HepG2 (cell line): Measurements from ENCODE around the gene SH2D6. TPM values are rescaled to one million over a fixed set of nuclear protein-coding genes. Genes with fewer than 3 reads are reported as not detected.
A peak's percentile ranks its signal among the peaks of the same experiment; 100 is the strongest.

ENCODE experiments used
- ARHGAP35 ChIP-seq: sonication (generic); formaldehyde crosslinking; IDR thresholded peaks from 2 replicates; pipeline ENCODE4 v1.9.0; 2022; ENCODE audit warnings: mild to moderate bottlenecking, inconsistent platforms, moderate library complexity, missing genetic modification reagents, borderline replicate concordance
- ATF2 ChIP-seq: sonication (generic); formaldehyde crosslinking; IDR thresholded peaks from 2 replicates; pipeline ENCODE4 v1.4.0; 2020; ENCODE audit warnings: missing genetic modification reagents
- ELF4 ChIP-seq: sonication (generic); formaldehyde crosslinking; IDR thresholded peaks from 2 replicates; pipeline ENCODE4 v1.5.0; 2020; ENCODE audit warnings: missing genetic modification reagents, mild to moderate bottlenecking, moderate library complexity, borderline replicate concordance
- FOSL2 ChIP-seq: sonication (generic); formaldehyde crosslinking; IDR thresholded peaks from 2 replicates; pipeline ENCODE4 v1.4.0; 2020; ENCODE audit warnings: missing genetic modification reagents
- GABPB1 ChIP-seq: IDR thresholded peaks from 2 replicates; pipeline ENCODE4 v1.6.1; 2016; ENCODE audit warnings: mild to moderate bottlenecking, missing genetic modification reagents, moderate library complexity, missing compliant biosample characterization
- GPN1 ChIP-seq: sonication (generic); formaldehyde crosslinking; IDR thresholded peaks from 2 replicates; pipeline ENCODE4 v1.5.1; 2020; ENCODE audit warnings: missing genetic modification reagents, borderline replicate concordance
- LCORL ChIP-seq, 2 experiments: fragments of 450-650 bp in 1 of 2; sonication (generic) in 1 of 2; formaldehyde crosslinking in 1 of 2; IDR thresholded peaks; 2 replicates each; pipeline versions ENCODE4 v1.5.0 to v1.6.1; 2017 to 2020; ENCODE audit warnings: antibody characterized with exemption in 1 of 2, missing genetic modification reagents in 1 of 2
- NFAT5 ChIP-seq: sonication (generic); formaldehyde crosslinking; IDR thresholded peaks from 2 replicates; pipeline ENCODE4 v1.4.0; 2020; ENCODE audit warnings: missing genetic modification reagents
- NR2F1 ChIP-seq, 2 experiments: fragments of 450-650 bp in 1 of 2; formaldehyde crosslinking in 1 of 2; IDR thresholded peaks; 2 replicates each; pipeline versions ENCODE4 v1.5.0 to v1.6.1; 2016 to 2020; ENCODE audit warnings: mild to moderate bottlenecking in 1 of 2, missing compliant biosample characterization in 1 of 2, missing genetic modification reagents in 1 of 2, moderate library complexity in 1 of 2
- RAD51 ChIP-seq: fragments of 450-650 bp; IDR thresholded peaks from 2 replicates; pipeline ENCODE4 v1.6.1; 2016; ENCODE audit warnings: borderline replicate concordance
- SP2 ChIP-seq: sonication (generic); formaldehyde crosslinking; IDR thresholded peaks from 2 replicates; pipeline ENCODE4 v1.5.1; 2020; ENCODE audit warnings: mild to moderate bottlenecking, missing genetic modification reagents
- TBP ChIP-seq: sonication (generic); formaldehyde crosslinking; IDR thresholded peaks from 2 replicates; pipeline ENCODE4 v1.5.0; 2020; ENCODE audit warnings: missing genetic modification reagents
- THYN1 ChIP-seq: sonication (generic); formaldehyde crosslinking; IDR thresholded peaks from 2 replicates; pipeline ENCODE4 v1.8.1; 2023; ENCODE audit warnings: low read depth, mild to moderate bottlenecking, moderate library complexity, missing genetic modification reagents, borderline replicate concordance
- ZNF33A ChIP-seq: sonication (generic); formaldehyde crosslinking; IDR thresholded peaks from 2 replicates; pipeline ENCODE4 v1.5.1; 2020; ENCODE audit warnings: missing genetic modification reagents, mild to moderate bottlenecking, moderate library complexity, borderline replicate concordance
- ZNF33B ChIP-seq: sonication (generic); formaldehyde crosslinking; IDR thresholded peaks from 2 replicates; pipeline ENCODE4 v1.5.1; 2020; ENCODE audit warnings: mild to moderate bottlenecking, missing genetic modification reagents
- ZNF704 ChIP-seq: sonication (generic); formaldehyde crosslinking; IDR thresholded peaks from 2 replicates; pipeline ENCODE4 v1.8.1; 2023; ENCODE audit warnings: mild to moderate bottlenecking, inconsistent platforms, moderate library complexity, missing genetic modification reagents, borderline replicate concordance
- ZNF749 ChIP-seq: sonication (generic); formaldehyde crosslinking; IDR thresholded peaks from 2 replicates; pipeline ENCODE4 v1.8.0; 2022; ENCODE audit warnings: mild to moderate bottlenecking, missing genetic modification reagents, moderate library complexity, borderline replicate concordance
- polyA plus RNA-seq, 8 experiments: library from polyadenylated mRNA; depleted of rRNA in 3 of 8; stranded (reverse) in 7 of 8; unstranded in 1 of 8; fragments of >200 nt; fragmentation: Illumina TruSeq in 4 of 8; extraction: Trizol in 4 of 8; gene quantifications; 2 replicates each; pipeline versions ENCODE4 v1.2.1 to v1.2.3, GENCODE V29; 2011 to 2016; ENCODE audit warnings: low read depth in 4 of 8, missing spikeins in 1 of 8, mixed read lengths in 1 of 8; ENCODE audit not compliant: insufficient read depth in 1 of 8
- total RNA-seq, 5 experiments: library from RNA; depleted of rRNA; stranded (reverse); fragments of >200 nt; fragmentation: Illumina TruSeq; extraction: Trizol; gene quantifications; 2 replicates each; pipeline ENCODE4 v1.2.3, GENCODE V29; 2016; ENCODE audit warnings: low read depth in 1 of 5

The SH2D6 gene
- total and polyA plus RNA-seq, 2 of the 13 experiments (the other 11 are each of a cell fraction or from before 2014, with no cell fraction given), result 0.11 to 0.26 TPM

DNA sequence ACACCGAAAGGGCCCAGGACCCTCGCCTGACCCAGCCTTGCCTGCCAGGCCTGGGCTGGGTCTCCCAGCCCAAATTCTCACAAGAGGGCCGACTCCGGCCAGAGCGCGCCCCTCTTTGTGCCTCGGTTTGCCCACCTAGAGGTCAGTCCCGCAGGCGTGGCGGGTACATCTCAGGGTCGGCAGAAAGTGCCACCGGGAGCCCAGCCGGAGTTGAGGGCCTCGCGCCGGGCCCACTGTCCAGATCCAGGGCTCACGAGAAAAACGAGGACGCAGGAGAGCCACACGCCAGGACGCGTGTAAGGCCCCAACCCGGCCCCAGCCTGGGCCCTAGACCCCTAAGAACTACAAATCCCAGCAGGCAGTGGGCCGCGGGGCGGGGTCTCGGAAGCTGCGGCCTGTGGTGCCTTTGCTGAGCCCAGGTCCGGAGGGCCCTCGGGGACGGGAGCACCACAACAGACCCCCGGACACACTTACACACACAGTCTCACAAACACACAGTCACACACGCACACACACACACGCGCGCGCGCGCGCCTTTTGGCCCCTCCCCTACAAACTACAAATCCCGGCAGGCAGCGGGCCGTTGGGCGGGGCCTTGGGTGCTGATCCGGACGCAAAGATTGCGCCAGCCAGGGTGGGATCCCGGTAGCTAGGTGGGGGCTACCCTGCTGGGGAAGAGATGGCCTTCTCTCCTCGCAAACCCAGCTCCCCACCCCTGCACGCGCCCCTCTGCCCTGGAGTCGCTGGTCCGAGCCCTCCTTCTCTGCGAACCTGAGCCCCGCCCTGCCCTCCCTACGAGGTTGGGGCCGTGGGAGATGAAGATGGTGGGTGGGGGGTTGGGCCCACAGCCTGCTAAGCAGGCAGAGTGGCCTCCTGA, at the start of gene SH2D6 (continued):
- TF ChIP-seq NFAT5 (CRISPR knock-in tag), result peak; percentile 94
- peak; percentile 51; the same call in 1 of the 2 replicates for TF ChIP-seq ZNF704 (CRISPR knock-in tag)
- peak; percentile 96 for TF ChIP-seq ELF4 (CRISPR knock-in tag)
- no peak for TF ChIP-seq THYN1 (CRISPR knock-in tag)
- peak; percentile 45; the same call in 1 of the 2 replicates for TF ChIP-seq SP2 (CRISPR knock-in tag)
- 0 out of 2 replicates have a peak, but pooled peaks have one; percentile 7 for TF ChIP-seq ZNF33B
- TF ChIP-seq GABPB1 (CRISPR knock-in tag), result peak; percentile 93
- TF ChIP-seq ZNF33A (CRISPR knock-in tag), result peak; percentile 94
- peak in 1 of 2 experiments; percentile 13; a peak in 1 of 4 replicates for TF ChIP-seq NR2F1 (CRISPR knock-in tag; IDR thresholded peaks at IDR 0.05)
- TF ChIP-seq RAD51, result no peak
- 0 out of 2 replicates have a peak, but pooled peaks have one; percentile 29 for TF ChIP-seq LCORL (IDR thresholded peaks at IDR 0.05)
- TF ChIP-seq LCORL (CRISPR knock-in tag; IDR thresholded peaks at IDR 0.05), result peak; percentile 64
- peak; percentile 31; the same call in 1 of the 2 replicates for TF ChIP-seq FOSL2 (CRISPR knock-in tag)
- TF ChIP-seq GPN1 (CRISPR knock-in tag), result peak; percentile 53
- peak; percentile 85; the same call in 1 of the 2 replicates for TF ChIP-seq ZNF749 (CRISPR knock-in tag)
- peak; percentile 79; the same call in 1 of the 2 replicates for TF ChIP-seq ARHGAP35 (CRISPR knock-in tag)
- peak; percentile 82; the same call in 1 of the 2 replicates for TF ChIP-seq TBP (CRISPR knock-in tag)
- TF ChIP-seq ATF2, result peak; percentile 14; the same call in 1 of the 2 replicates
